Esophagus squamous epithelium (tissue), 4 donors: ENCODE measurements around the gene SWAP70.

ENCODE experiments used
- CTCF ChIP-seq, 6 experiments: fragments of 450-650 bp in 4 of 6; fragments of 200-600 bp in 2 of 6; sonication (generic) in 2 of 6; IDR thresholded peaks; one replicate each; pipeline ENCODE4 v1.5.1; 2016 to 2019; ENCODE audit warnings: antibody characterized with exemption in 6 of 6, mild to moderate bottlenecking in 4 of 6, moderate library complexity in 4 of 6
- POLR2A ChIP-seq, 4 donors: fragments of 450-650 bp; IDR thresholded peaks; one replicate each; pipeline ENCODE4 v1.6.1; 2017; ENCODE audit warnings: antibody characterized with exemption in 4 of 4, mild to moderate bottlenecking in 4 of 4, moderate library complexity in 3 of 4

GRCh38 chr11:9691865-9692264, 28.0 kb downstream of the SWAP70 start:
- TF ChIP-seq POLR2A (IDR thresholded peaks at IDR 0.05): no peak
- no peak for TF ChIP-seq CTCF (IDR thresholded peaks at IDR 0.05)
